Measurements from ENCODE around the gene NOL6. TPM values are rescaled to one million over a fixed set of nuclear protein-coding genes. Genes with fewer than 3 reads are reported as not detected.

NOL6 gene
- total and polyA plus RNA-seq, 10 of the 15 experiments (the other 5 are each of a cell fraction or from before 2014, with no cell fraction given), result 8.3 to 53.2 (median 33.1) TPM

DNA sequence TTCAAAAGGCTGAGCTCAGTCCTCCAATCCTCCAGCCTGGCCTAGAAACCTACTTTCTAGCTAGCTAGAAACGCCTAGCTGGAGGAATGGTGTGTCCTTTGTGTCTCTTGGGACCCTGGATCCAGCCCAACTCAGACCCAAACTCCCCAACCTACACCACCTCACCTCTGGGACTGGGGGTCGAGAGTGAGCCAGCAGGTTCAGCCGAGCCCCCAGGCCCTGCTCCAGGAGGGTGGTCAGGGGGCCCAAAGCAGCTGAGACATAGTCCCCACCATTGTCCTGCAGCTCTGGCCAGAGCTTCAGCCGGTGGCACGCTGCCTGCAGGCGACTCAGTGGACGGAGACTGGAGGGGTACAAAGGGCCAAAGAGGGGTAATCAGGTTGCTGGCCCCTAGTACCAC is 6.2 kb downstream of the NOL6 start (continued):
- TF ChIP-seq, protein P1, sequence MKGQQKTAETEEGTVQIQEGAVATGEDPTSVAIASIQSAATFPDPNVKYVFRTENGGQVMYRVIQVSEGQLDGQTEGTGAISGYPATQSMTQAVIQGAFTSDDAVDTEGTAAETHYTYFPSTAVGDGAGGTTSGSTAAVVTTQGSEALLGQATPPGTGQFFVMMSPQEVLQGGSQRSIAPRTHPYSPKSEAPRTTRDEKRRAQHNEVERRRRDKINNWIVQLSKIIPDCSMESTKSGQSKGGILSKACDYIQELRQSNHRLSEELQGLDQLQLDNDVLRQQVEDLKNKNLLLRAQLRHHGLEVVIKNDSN (IDR thresholded peaks at IDR 0.05; ENCODE audit: borderline replicate concordance, extremely low read length, insufficient read depth, low read depth, low read length), result no peak
- TF ChIP-seq, protein P2, sequence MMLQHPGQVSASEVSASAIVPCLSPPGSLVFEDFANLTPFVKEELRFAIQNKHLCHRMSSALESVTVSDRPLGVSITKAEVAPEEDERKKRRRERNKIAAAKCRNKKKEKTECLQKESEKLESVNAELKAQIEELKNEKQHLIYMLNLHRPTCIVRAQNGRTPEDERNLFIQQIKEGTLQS (IDR thresholded peaks at IDR 0.05; ENCODE audit: borderline replicate concordance, extremely low read depth, low read depth, low read length), result no peak
- TF ChIP-seq RAD51 (IDR thresholded peaks at IDR 0.05) (no peak), RB1 (IDR thresholded peaks at IDR 0.05; ENCODE audit: borderline replicate concordance) (no peak)
- TF ChIP-seq, protein P3, sequence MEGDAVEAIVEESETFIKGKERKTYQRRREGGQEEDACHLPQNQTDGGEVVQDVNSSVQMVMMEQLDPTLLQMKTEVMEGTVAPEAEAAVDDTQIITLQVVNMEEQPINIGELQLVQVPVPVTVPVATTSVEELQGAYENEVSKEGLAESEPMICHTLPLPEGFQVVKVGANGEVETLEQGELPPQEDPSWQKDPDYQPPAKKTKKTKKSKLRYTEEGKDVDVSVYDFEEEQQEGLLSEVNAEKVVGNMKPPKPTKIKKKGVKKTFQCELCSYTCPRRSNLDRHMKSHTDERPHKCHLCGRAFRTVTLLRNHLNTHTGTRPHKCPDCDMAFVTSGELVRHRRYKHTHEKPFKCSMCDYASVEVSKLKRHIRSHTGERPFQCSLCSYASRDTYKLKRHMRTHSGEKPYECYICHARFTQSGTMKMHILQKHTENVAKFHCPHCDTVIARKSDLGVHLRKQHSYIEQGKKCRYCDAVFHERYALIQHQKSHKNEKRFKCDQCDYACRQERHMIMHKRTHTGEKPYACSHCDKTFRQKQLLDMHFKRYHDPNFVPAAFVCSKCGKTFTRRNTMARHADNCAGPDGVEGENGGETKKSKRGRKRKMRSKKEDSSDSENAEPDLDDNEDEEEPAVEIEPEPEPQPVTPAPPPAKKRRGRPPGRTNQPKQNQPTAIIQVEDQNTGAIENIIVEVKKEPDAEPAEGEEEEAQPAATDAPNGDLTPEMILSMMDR (IDR thresholded peaks at IDR 0.05 in 2 of 3, conservative IDR thresholded peaks at IDR 0.05 in 1 of 3; ENCODE audit: control insufficient read depth in 2 of 3, extremely low read depth in 1 of 3, insufficient read depth in 1 of 3, low read depth in 3 of 3, low read length in 3 of 3), result no peak

DNA sequence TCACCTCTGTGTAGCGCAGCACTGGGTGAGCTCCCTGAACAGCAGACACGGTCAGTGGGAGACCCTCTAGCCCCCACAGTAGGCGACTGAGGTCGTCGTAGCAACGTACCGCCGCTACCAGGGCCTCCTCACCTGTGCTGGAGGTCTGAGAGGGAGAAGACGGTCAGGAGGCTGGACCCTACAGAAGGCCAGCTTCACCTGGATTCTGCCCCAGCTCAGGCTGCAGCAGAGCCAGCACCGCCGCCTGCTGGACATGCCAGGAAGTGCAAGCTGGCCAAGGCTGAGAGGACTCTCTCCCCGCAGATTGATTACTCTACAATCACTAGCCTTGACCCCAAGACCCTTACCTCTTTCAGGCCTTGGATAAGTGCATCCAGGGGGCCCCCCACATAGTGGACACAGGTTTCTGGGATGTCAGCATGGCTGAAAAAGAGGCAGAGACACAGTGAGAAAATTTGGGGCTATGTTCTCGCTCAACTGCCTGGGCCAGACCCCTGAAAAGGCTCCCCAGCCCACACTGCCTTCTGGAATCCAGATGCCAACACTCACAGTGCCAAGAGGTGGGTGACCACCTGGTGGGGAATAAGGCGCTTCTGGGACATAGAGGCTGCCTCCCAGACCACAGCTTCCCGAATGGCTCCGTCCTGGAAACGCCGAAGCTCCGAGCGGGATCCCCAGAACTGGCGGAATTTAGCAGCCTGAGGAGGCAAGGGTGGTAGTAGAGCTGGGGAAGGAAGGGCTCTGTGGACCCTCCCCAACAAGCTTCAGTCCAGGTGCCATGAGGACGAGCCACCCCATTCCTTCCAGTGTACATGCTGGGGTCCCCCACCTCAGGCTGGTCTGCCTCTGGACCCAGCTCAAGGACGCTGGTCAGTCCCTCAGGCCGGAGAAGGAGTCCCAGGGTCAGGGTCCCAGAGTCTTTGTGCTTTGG is 6.9 kb downstream of the NOL6 start:
- POLR2A ChIA-PET, result no interaction called here
- TF ChIP-seq, protein P4, sequence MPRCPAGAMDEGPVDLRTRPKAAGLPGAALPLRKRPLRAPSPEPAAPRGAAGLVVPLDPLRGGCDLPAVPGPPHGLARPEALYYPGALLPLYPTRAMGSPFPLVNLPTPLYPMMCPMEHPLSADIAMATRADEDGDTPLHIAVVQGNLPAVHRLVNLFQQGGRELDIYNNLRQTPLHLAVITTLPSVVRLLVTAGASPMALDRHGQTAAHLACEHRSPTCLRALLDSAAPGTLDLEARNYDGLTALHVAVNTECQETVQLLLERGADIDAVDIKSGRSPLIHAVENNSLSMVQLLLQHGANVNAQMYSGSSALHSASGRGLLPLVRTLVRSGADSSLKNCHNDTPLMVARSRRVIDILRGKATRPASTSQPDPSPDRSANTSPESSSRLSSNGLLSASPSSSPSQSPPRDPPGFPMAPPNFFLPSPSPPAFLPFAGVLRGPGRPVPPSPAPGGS (IDR thresholded peaks at IDR 0.05; ENCODE audit: borderline replicate concordance, insufficient read depth, low read depth, low read length, poor library complexity, severe bottlenecking), result no peak
- TF ChIP-seq, protein P5, sequence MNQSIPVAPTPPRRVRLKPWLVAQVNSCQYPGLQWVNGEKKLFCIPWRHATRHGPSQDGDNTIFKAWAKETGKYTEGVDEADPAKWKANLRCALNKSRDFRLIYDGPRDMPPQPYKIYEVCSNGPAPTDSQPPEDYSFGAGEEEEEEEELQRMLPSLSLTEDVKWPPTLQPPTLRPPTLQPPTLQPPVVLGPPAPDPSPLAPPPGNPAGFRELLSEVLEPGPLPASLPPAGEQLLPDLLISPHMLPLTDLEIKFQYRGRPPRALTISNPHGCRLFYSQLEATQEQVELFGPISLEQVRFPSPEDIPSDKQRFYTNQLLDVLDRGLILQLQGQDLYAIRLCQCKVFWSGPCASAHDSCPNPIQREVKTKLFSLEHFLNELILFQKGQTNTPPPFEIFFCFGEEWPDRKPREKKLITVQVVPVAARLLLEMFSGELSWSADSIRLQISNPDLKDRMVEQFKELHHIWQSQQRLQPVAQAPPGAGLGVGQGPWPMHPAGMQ (IDR thresholded peaks at IDR 0.05; ENCODE audit: borderline replicate concordance), result no peak
- no peak for TF ChIP-seq RUNX3 (IDR thresholded peaks at IDR 0.05; ENCODE audit: low read length)
- TF ChIP-seq YY1 (IDR thresholded peaks at IDR 0.05; ENCODE audit: low read depth, low read length), result peak; percentile 49; the same call in 1 of the 2 replicates
- TF ChIP-seq, protein P3 (IDR thresholded peaks at IDR 0.05 in 2 of 3, conservative IDR thresholded peaks at IDR 0.05 in 1 of 3; ENCODE audit: control insufficient read depth in 2 of 3, extremely low read depth in 1 of 3, insufficient read depth in 1 of 3, low read depth in 3 of 3, low read length in 3 of 3), result peak; percentile 81 to 99 (median 98)

More for the DNA sequence above, 6.9 kb downstream of the NOL6 start:
- H3K36me3 ChIP-seq (ENCODE audit: control insufficient read depth in 2 of 2, insufficient read depth in 2 of 2, low read length in 1 of 2), result peaks cover 44 to 61% of the 10 kb centered on the region in 2 experiments
- no peak overlapping the region for H3K4me2 ChIP-seq (ENCODE audit: control insufficient read depth, insufficient read depth)
- peaks cover 1% of the 10 kb centered on the region for H3K79me2 ChIP-seq (ENCODE audit: control insufficient read depth, insufficient read depth, low read length)
- DNase-seq (ENCODE audit: low read depth, low spot score) (no peak), FAIRE-seq (no peak), ATAC-seq (peak; percentile 91)
- no peak overlapping the region for H3K27ac ChIP-seq (ENCODE audit: control insufficient read depth, insufficient read depth)
- H3K27me3 ChIP-seq (replicated peaks in 1 of 2; ENCODE audit: control insufficient read depth in 2 of 2, insufficient read depth in 2 of 2, low read length in 1 of 2), result no peaks in the 10 kb centered on the region
- intact Hi-C loops (cut with micrococcal nuclease; ENCODE audit: unreplicated experiment), result loop anchor here (1.0 kb wide), 1 partner anchor 64 kb away; no protein-coding TSS in a partner anchor
- ChIA-PET SMC1A (ENCODE audit: uncharacterized antibody, unreplicated experiment) (interaction anchor here (0.6 to 2.6 kb wide), 11 partner anchors 9 to 180 kb away, joined by 3 to 17 read pairs (median 4); no protein-coding TSS in a partner anchor), CTCF (interaction anchor here (0.6 to 14.3 kb wide), 26 partner anchors 9 to 937 kb away, joined by 3 to 154 read pairs (median 5); partner anchors contain the start of gene AQP3), RAD21 (ENCODE audit: unreplicated experiment) (interaction anchor here (0.9 to 3.8 kb wide), 11 partner anchors 9 to 180 kb away, joined by 3 to 39 read pairs (median 6); partner anchors contain the start of gene AQP3)
- WGBS (ENCODE audit: insufficient coverage, insufficient replicate concordance, low lambda C conversion rate, missing lambda C conversion rate), result 81% methylated on average over 23 of the region's 24 CpGs
- H4K20me1 ChIP-seq (ENCODE audit: control insufficient read depth, insufficient read depth), result no peaks in the 10 kb centered on the region
- H3K4me3 ChIP-seq, result no peak overlapping the region
- H3K9ac ChIP-seq (ENCODE audit: control insufficient read depth, insufficient read depth, low read length), result no peak overlapping the region
- H3K4me1 ChIP-seq (ENCODE audit: control insufficient read depth, insufficient read depth, low read length), result peaks cover under 1% of the 10 kb centered on the region
- in situ Hi-C loops (cut with MboI), result no loop called here
- no peaks in the 10 kb centered on the region for H3K9me3 ChIP-seq (replicated peaks; ENCODE audit: control insufficient read depth, insufficient read depth, low read length)
- no TSS peak for BruUV-seq (replicated peaks)
- H2AFZ ChIP-seq (ENCODE audit: control insufficient read depth, low read depth, low read length), result no peak overlapping the region

Measured in GM12878 (cell line).